GM19043 (cell line): ENCODE results near the gene ITSN1.
"Not testable (repeated sequence)": the region's sequence is repeated elsewhere in the genome, so short reads cannot be mapped to it uniquely, and the experiment has no call there.

Experiments
- ATAC-seq: cut with Tn5 transposase; IDR thresholded peaks from one replicate; pipeline ENCODE4 v1.9.1; 2021; ENCODE audit warnings: low read depth; ENCODE audit not compliant: unreplicated experiment

Gene ITSN1

GRCh38 chr21:33642027-33642895 lies at the start of gene ITSN1:
Gene ITSN1, plus strand, starts transcription at chr21:33642501. Its CDS starts 76,328 bp downstream, at chr21:33718829.
- peak; percentile 81 for ATAC-seq

GRCh38 chr21:33598051-33598450 lies 44.2 kb upstream of the ITSN1 start:
- ATAC-seq: no peak

GRCh38 chr21:33608559-33608958 lies 33.7 kb upstream of the ITSN1 start:
- no peak for ATAC-seq

GRCh38 chr21:33611006-33611744 lies 31.1 kb upstream of the ITSN1 start:
- ATAC-seq: no peak

- ATAC-seq: not testable (repeated sequence)
These were observed 24.7 kb upstream of the ITSN1 start for GRCh38 chr21:33617565-33617964.

- ATAC-seq: no peak
These were observed 23.9 kb upstream of the ITSN1 start for GRCh38 chr21:33618407-33618806.

- ATAC-seq: no peak
These were observed 22.6 kb upstream of the ITSN1 start for GRCh38 chr21:33619726-33620125.

GRCh38 chr21:33622253-33622652 lies 20.0 kb upstream of the ITSN1 start:
- no peak for ATAC-seq

- ATAC-seq: not testable (repeated sequence)
These were observed 16.1 kb upstream of the ITSN1 start for GRCh38 chr21:33626151-33626550.

GRCh38 chr21:33634254-33634653 lies 8.0 kb upstream of the ITSN1 start:
- no peak for ATAC-seq

- ATAC-seq: no peak
These were observed 1.5 kb upstream of the ITSN1 start for GRCh38 chr21:33640697-33641351.

GRCh38 chr21:33641352-33642026 lies 812 bp upstream of the ITSN1 start, which contains the start of gene CRYZL1:
Gene CRYZL1, minus strand, starts transcription at chr21:33641741. Its CDS starts 10,190 bp downstream, at chr21:33631551.
- peak; percentile 83 for ATAC-seq

GRCh38 chr21:33642896-33643657 lies 776 bp downstream of the ITSN1 start:
- ATAC-seq: no peak

GRCh38 chr21:33643658-33644311 lies 1.5 kb downstream of the ITSN1 start:
- no peak for ATAC-seq

GRCh38 chr21:33644383-33645074 lies 2.2 kb downstream of the ITSN1 start:
- no peak for ATAC-seq

GRCh38 chr21:33645730-33646129 lies 3.4 kb downstream of the ITSN1 start:
- no peak for ATAC-seq

- no peak for ATAC-seq
These were observed 5.3 kb downstream of the ITSN1 start for GRCh38 chr21:33647587-33647986.

- no peak for ATAC-seq
These were observed 6.3 kb downstream of the ITSN1 start for GRCh38 chr21:33648555-33648954.

GRCh38 chr21:33650230-33650629 lies 7.9 kb downstream of the ITSN1 start:
- no peak for ATAC-seq
